Activated CD8-positive, alpha-beta T cell treated with anti-CD3 and anti-CD28 coated beads, Interleukin-2, amount 10 ng/mL, durations not matched to agents 7 days and 5 days (primary cell): ENCODE results near the gene YIF1A. TPM values are rescaled to one million over a fixed set of nuclear protein-coding genes. Genes with fewer than 3 reads are reported as not detected.
"Not testable (repeated sequence)": the region's sequence is repeated elsewhere in the genome, so short reads cannot be mapped to it uniquely, and the experiment has no call there.

Experiments
- ATAC-seq: fragments of 150-1000 bp; cut with Tn5 transposase; one replicate; pipeline ENCODE4 v1.10.0; 2021; ENCODE audit warnings: moderate library complexity
- CTCF ChIA-PET: fragments of 350-600 bp; sonication (Branson Sonifier 250); formaldehyde crosslinking; loops from one replicate; lab custom pipeline; 2021; ENCODE audit warnings: antibody characterized with exemption; lab: Charles Lee
- POLR2A ChIA-PET: fragments of 350-600 bp; sonication (Branson Sonifier 250); formaldehyde crosslinking; loops from one replicate; lab custom pipeline; 2021; ENCODE audit warnings: antibody characterized with exemption; lab: Charles Lee
- DNase-seq: peaks from one replicate; pipeline ENCODE4 v3.0.0-alpha.2; 2020
- H3K27ac Mint-ChIP-seq: one replicate; pipeline ENCODE4 v1.8.0; 2021; ENCODE audit warnings: mild to moderate bottlenecking, mixed read lengths
- H3K27me3 Mint-ChIP-seq: one replicate; pipeline ENCODE4 v1.8.0; 2021; ENCODE audit warnings: low read depth, mixed read lengths
- H3K36me3 Mint-ChIP-seq: one replicate; pipeline ENCODE4 v1.8.0; 2021; ENCODE audit warnings: low read depth, mixed read lengths
- H3K4me1 Mint-ChIP-seq: one replicate; pipeline ENCODE4 v1.8.0; 2021; ENCODE audit warnings: low read depth, mixed read lengths
- H3K4me3 Mint-ChIP-seq: one replicate; pipeline ENCODE4 v1.8.0; 2021; ENCODE audit warnings: mild to moderate bottlenecking, mixed read lengths
- H3K9me3 Mint-ChIP-seq: one replicate; pipeline ENCODE4 v1.8.0; 2022; ENCODE audit warnings: mixed read lengths; ENCODE audit not compliant: insufficient read depth
- total RNA-seq, 2 experiments: library from RNA; stranded (reverse); gene quantifications; one replicate each; pipeline ENCODE4 v1.2.3, GENCODE V29; 2021

Gene YIF1A
- total RNA-seq, 2 experiments from 2014 or later: 46.6 to 58.6 TPM

GRCh38 chr11:66259225-66259624 is 29.7 kb downstream of the YIF1A start:
- no peak for DNase-seq
- H3K36me3 Mint-ChIP-seq: peaks cover 38% of the 10 kb centered on the region
- ChIA-PET CTCF (interaction anchor here (0.8 to 2.2 kb wide), 5 partner anchors 18 to 192 kb away, joined by 3 to 9 read pairs (median 6); partner anchors contain the start of gene YIF1A), POLR2A (interaction anchor here (1.0 kb wide), 1 partner anchor 23 kb away, joined by 3 read pairs; no protein-coding TSS in a partner anchor)
- peak overlapping the region; percentile 60 for H3K27ac Mint-ChIP-seq
- H3K4me1 Mint-ChIP-seq: peaks cover 35% of the 10 kb centered on the region
- no peaks in the 10 kb centered on the region for H3K9me3 Mint-ChIP-seq
- H3K4me3 Mint-ChIP-seq: peak overlapping the region; percentile 83
- ATAC-seq: no peak
- H3K27me3 Mint-ChIP-seq: no peaks in the 10 kb centered on the region

- Mint-ChIP-seq H3K9me3 (no peaks in the 10 kb centered on the region), H3K36me3 (peaks cover 35% of the 10 kb centered on the region), H3K4me3 (peak overlapping the region; percentile 83), H3K27ac (peak overlapping the region; percentile 82), H3K4me1 (peaks cover 35% of the 10 kb centered on the region), H3K27me3 (no peaks in the 10 kb centered on the region)
- DNase-seq (no peak), ATAC-seq (peak; percentile 1)
- CTCF ChIA-PET: interaction anchor here (0.8 to 2.0 kb wide), 7 partner anchors 14 to 191 kb away, joined by 3 to 9 read pairs (median 4); partner anchors contain the start of gene YIF1A
- POLR2A ChIA-PET: interaction anchor here (1.0 kb wide), 1 partner anchor 24 kb away, joined by 3 read pairs; no protein-coding TSS in a partner anchor
These were observed 30.5 kb downstream of the YIF1A start for GRCh38 chr11:66258473-66258893.

- H3K9me3 Mint-ChIP-seq, H3K27ac Mint-ChIP-seq, H3K4me3 Mint-ChIP-seq, ATAC-seq, DNase-seq, H3K27me3 Mint-ChIP-seq, H3K36me3 Mint-ChIP-seq: not testable (repeated sequence)
- ChIA-PET POLR2A (interaction anchor here (1.2 kb wide), 1 partner anchor 31 kb away, joined by 3 read pairs; no protein-coding TSS in a partner anchor), CTCF (interaction anchor here (0.9 to 1.4 kb wide), 2 partner anchors 28 to 31 kb away, joined by 3 to 4 read pairs; no protein-coding TSS in a partner anchor)
- peaks cover 28% of the 10 kb centered on the region for H3K4me1 Mint-ChIP-seq
These were observed 35.9 kb downstream of the YIF1A start for GRCh38 chr11:66253081-66253480.

- Mint-ChIP-seq H3K4me1 (peaks cover 24% of the 10 kb centered on the region), H3K36me3 (peaks cover 12% of the 10 kb centered on the region), H3K27ac (no peak overlapping the region), H3K27me3 (no peaks in the 10 kb centered on the region), H3K9me3 (no peaks in the 10 kb centered on the region), H3K4me3 (no peak overlapping the region)
- CTCF ChIA-PET: interaction anchor here (1.4 kb wide), 1 partner anchor 61 kb away, joined by 3 read pairs; no protein-coding TSS in a partner anchor
- no peak for ATAC-seq
- DNase-seq: no peak
- POLR2A ChIA-PET: no interaction called here
These were observed 37.1 kb downstream of the YIF1A start for GRCh38 chr11:66251809-66252208.

- peaks cover 21% of the 10 kb centered on the region for H3K36me3 Mint-ChIP-seq
- H3K27me3 Mint-ChIP-seq: no peaks in the 10 kb centered on the region
- DNase-seq: no peak
- peaks cover 14% of the 10 kb centered on the region for H3K4me1 Mint-ChIP-seq
- H3K4me3 Mint-ChIP-seq: no peak overlapping the region
- ChIA-PET POLR2A (no interaction called here), CTCF (no interaction called here)
- H3K9me3 Mint-ChIP-seq: no peaks in the 10 kb centered on the region
- H3K27ac Mint-ChIP-seq: peak overlapping the region; percentile 5
- ATAC-seq: no peak
These were observed 40.0 kb downstream of the YIF1A start for GRCh38 chr11:66248903-66249302.

GRCh38 chr11:66247801-66248200 is 41.1 kb downstream of the YIF1A start:
- ChIA-PET POLR2A (no interaction called here), CTCF (interaction anchor here (1.0 kb wide), 1 partner anchor 26 kb away, joined by 4 read pairs; no protein-coding TSS in a partner anchor)
- ATAC-seq: no peak
- H3K4me1 Mint-ChIP-seq: peaks cover 17% of the 10 kb centered on the region
- DNase-seq: no peak
- no peaks in the 10 kb centered on the region for H3K9me3 Mint-ChIP-seq
- peak overlapping the region; percentile 7 for H3K27ac Mint-ChIP-seq
- no peak overlapping the region for H3K4me3 Mint-ChIP-seq
- peaks cover 19% of the 10 kb centered on the region for H3K36me3 Mint-ChIP-seq
- no peaks in the 10 kb centered on the region for H3K27me3 Mint-ChIP-seq

GRCh38 chr11:66247295-66247694 is 41.6 kb downstream of the YIF1A start:
- DNase-seq (no peak), ATAC-seq (no peak)
- H3K36me3 Mint-ChIP-seq: peaks cover 23% of the 10 kb centered on the region
- H3K4me3 Mint-ChIP-seq: no peak overlapping the region
- POLR2A ChIA-PET: no interaction called here
- peak overlapping the region; percentile 7 for H3K27ac Mint-ChIP-seq
- H3K27me3 Mint-ChIP-seq: no peaks in the 10 kb centered on the region
- CTCF ChIA-PET: interaction anchor here (1.0 kb wide), 1 partner anchor 25 kb away, joined by 4 read pairs; no protein-coding TSS in a partner anchor
- peaks cover 17% of the 10 kb centered on the region for H3K4me1 Mint-ChIP-seq
- no peaks in the 10 kb centered on the region for H3K9me3 Mint-ChIP-seq

- Mint-ChIP-seq H3K9me3 (no peaks in the 10 kb centered on the region), H3K36me3 (peaks cover 41% of the 10 kb centered on the region), H3K4me3 (no peak overlapping the region), H3K27me3 (no peaks in the 10 kb centered on the region), H3K4me1 (peaks cover 18% of the 10 kb centered on the region), H3K27ac (peak overlapping the region; percentile 80)
- POLR2A ChIA-PET: no interaction called here
- CTCF ChIA-PET: no interaction called here
- peak; percentile 33 for DNase-seq
- peak; percentile 35 for ATAC-seq
These were observed 45.0 kb downstream of the YIF1A start for GRCh38 chr11:66243782-66244535.

- H3K36me3 Mint-ChIP-seq: peaks cover 39% of the 10 kb centered on the region
- POLR2A ChIA-PET: no interaction called here
These were observed 46.7 kb downstream of the YIF1A start for GRCh38 chr11:66242095-66242765.

GRCh38 chr11:66240781-66241136 is 48.2 kb downstream of the YIF1A start:
- CTCF ChIA-PET: interaction anchor here (0.7 to 1.2 kb wide), 3 partner anchors 18 to 105 kb away, joined by 3 to 5 read pairs (median 3); no protein-coding TSS in a partner anchor
- Mint-ChIP-seq H3K27me3 (no peaks in the 10 kb centered on the region), H3K27ac (peak overlapping the region; percentile 68), H3K9me3 (no peaks in the 10 kb centered on the region), H3K36me3 (peaks cover 35% of the 10 kb centered on the region), H3K4me3 (no peak overlapping the region), H3K4me1 (peaks cover 18% of the 10 kb centered on the region)
- POLR2A ChIA-PET: interaction anchor here (0.8 kb wide), 1 partner anchor 13 kb away, joined by 3 read pairs; no protein-coding TSS in a partner anchor
- ATAC-seq: no peak
- DNase-seq: no peak

More at GRCh38 chr11:66242095-66242765, 46.7 kb downstream of the YIF1A start:
- ATAC-seq (no peak), DNase-seq (no peak)
- no peaks in the 10 kb centered on the region for H3K9me3 Mint-ChIP-seq
- H3K4me3 Mint-ChIP-seq: no peak overlapping the region
- H3K4me1 Mint-ChIP-seq: peaks cover 18% of the 10 kb centered on the region
- H3K27ac Mint-ChIP-seq: peak overlapping the region; percentile 64
- CTCF ChIA-PET: interaction anchor here (0.8 kb wide), 1 partner anchor 21 kb away, joined by 3 read pairs; no protein-coding TSS in a partner anchor
- no peaks in the 10 kb centered on the region for H3K27me3 Mint-ChIP-seq

GRCh38 chr11:66239998-66240780 is 48.8 kb downstream of the YIF1A start:
- Mint-ChIP-seq H3K27me3 (no peaks in the 10 kb centered on the region), H3K4me1 (peaks cover 18% of the 10 kb centered on the region), H3K27ac (peak overlapping the region; percentile 39), H3K4me3 (no peak overlapping the region), H3K36me3 (peaks cover 40% of the 10 kb centered on the region), H3K9me3 (no peaks in the 10 kb centered on the region)
- ATAC-seq (no peak), DNase-seq (no peak)
- ChIA-PET CTCF (interaction anchor here (0.7 to 1.2 kb wide), 2 partner anchors 18 to 105 kb away, joined by 3 to 5 read pairs; no protein-coding TSS in a partner anchor), POLR2A (no interaction called here)
